ENCODE results near the gene NR1I3. TPM values are rescaled to one million over a fixed set of nuclear protein-coding genes. Genes with fewer than 3 reads are reported as not detected.
"Not testable (repeated sequence)": the region's sequence is repeated elsewhere in the genome, so short reads cannot be mapped to it uniquely, and the experiment has no call there.

Gene NR1I3
- not detected in 2 replicates for total RNA-seq

- intact Hi-C loops (cut with micrococcal nuclease): no loop called here
These were observed at the start of gene NR1I3 for GRCh38 chr1:161238039-161238473. NR1I3 (minus strand) TSS chr1:161238203; CDS start chr1:161236565, 1,638 bp downstream.

- intact Hi-C loops (cut with micrococcal nuclease): no loop called here
These were observed 49.6 kb upstream of the NR1I3 start for GRCh38 chr1:161287482-161288054.

DNA sequence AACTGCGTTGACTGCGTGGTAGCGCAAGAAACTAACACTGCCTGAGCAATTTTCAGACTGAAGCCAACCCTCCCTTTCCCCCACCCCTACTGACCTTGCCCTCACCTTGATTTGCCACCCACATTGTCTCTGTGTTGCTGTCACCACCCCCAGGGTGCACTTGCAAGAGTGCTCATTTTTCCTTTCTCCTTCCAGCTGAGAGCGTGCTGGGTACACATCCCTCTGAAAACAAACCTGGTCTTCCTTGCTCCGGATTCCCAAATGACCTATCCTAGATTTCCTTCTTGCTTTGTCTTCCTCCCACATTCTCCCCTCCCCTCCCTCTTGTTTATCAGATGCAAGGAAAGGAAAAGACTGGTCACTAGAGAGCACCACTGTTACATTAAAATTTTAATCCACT, 47.5 kb upstream of the NR1I3 start:
- intact Hi-C loops (cut with micrococcal nuclease): no loop called here

GRCh38 chr1:161285113-161285512, 47.1 kb upstream of the NR1I3 start:
- intact Hi-C loops (cut with micrococcal nuclease): no loop called here

DNA sequence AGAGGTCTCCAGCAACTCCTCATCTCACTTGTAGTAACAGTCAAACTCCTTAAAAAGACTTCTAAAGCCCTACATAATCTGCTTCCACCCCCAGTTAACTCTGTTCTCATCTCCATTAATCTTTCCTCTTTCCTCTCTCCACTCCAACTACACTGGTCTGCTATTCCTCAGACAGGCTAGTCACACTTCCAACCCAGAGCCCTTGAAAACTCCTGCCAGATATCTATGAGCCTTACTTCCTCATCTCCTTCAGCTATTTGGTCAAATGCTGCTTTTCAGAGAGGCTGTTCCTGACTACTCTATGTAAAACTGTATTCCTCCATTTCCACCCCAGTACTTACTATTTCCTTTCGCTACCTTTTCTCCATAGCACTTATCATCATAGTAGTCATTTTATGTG, 45.0 kb upstream of the NR1I3 start:
- intact Hi-C loops (cut with micrococcal nuclease): no loop called here

GRCh38 chr1:161274874-161275273, 36.9 kb upstream of the NR1I3 start:
- intact Hi-C loops (cut with micrococcal nuclease): no loop called here

- intact Hi-C loops (cut with micrococcal nuclease): no loop called here
These were observed 35.4 kb upstream of the NR1I3 start for GRCh38 chr1:161273402-161273801.

- intact Hi-C loops (cut with micrococcal nuclease): no loop called here
These were observed 29.3 kb upstream of the NR1I3 start for GRCh38 chr1:161267321-161267720.

DNA sequence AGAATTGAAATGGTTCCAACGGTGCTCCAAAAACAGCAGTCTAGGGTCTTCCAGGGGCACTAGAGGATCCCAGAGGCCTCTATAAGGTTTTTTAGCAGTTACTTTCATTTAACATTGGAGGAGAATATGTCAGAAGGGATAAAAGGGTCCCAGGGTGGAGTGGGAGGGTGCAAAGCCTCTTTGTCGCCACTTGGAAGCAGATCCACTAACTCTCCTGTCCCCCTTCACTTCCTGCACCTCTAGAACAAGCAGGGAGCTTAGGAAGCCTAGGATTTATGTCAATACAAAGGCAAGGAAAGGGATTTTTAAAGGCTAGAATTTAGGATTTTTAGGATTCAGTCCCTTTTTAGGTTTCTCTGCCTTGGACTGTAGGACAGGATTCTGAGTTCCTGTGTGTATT, 28.8 kb upstream of the NR1I3 start:
- intact Hi-C loops (cut with micrococcal nuclease): no loop called here

GRCh38 chr1:161266202-161266601, 28.2 kb upstream of the NR1I3 start:
- intact Hi-C loops (cut with micrococcal nuclease): no loop called here

DNA sequence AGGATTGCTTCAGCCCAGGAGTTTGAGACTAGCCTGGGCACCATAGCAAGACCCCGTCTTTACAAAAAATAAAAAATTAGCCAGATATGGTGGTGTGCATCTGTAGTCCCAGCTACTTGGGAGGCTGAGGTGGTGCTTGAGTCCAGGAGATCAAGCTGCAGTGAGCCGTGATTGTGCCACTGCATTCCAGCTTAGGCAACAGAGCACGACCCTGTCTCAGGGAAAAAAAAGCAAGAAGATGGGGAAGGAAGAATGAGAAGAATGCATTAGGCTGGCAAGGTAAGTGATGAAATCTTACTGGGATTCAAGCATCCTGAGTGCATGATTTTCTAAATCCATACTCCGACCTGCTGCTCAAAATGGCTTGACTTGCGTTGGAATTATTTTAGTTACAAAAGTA, 27.3 kb upstream of the NR1I3 start:
- intact Hi-C loops (cut with micrococcal nuclease): no loop called here

GRCh38 chr1:161261261-161262235, 23.5 kb upstream of the NR1I3 start:
- intact Hi-C loops (cut with micrococcal nuclease): no loop called here

DNA sequence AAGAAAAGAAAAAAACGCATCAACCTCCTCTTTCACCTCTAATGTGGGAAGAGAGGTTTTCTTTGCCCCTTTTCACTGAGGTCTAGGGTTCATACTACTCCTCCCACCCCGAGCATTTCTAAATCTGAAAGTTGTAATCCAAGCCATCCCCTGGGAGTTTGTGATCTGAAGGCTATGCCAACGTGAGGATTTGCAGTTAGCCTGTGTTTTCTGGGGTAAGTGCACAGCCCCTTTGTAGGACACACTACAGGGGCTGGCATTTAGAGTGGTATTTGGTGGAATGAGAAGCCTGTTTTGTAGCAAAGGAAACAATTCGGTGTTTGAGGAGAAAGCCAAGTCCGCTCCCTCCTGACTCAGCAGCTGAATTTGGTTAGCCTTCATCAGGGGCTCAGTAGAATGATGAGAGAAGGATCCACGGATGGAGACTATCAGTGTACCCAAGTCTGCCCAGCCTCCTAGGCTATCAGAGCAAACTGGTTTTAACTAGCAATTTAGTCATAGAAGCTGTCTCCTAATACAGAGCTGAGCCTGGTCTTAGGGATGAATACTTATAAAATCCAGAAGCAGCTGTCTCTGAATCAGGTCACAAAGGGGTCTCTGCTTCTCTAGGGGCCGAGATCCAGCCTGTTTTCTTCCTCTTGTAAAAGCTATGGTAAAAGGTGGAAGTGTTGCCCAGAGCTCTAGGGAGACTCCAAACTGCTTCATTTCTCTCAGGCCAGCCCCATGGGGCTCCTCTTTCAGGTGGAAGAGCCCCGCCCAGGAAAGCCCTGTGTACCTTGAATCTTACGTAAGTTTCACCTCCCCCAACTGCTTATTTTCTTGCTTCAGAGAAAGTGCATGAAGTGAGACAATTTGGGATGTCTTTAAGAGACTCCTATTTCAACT, 22.6 kb upstream of the NR1I3 start:
- intact Hi-C loops (cut with micrococcal nuclease): no loop called here

DNA sequence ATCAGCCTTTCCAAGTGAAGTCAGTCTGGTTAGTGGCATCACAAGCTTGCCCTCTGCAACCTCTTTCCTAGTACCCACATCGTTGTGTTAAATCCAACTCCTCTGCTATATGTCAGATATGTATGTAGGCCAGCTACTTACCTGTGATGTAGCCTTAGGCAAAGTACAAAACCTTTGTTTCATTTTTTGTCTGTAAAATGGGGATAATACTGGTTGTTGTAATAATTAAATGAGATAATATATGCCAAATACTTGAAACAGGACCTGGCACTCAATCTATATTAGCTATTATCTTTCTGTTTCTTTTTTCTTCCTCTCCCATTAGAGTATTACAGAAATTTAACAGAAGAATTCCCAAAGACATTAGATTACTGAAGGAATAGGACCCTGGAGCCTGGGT, 21.8 kb upstream of the NR1I3 start:
- intact Hi-C loops (cut with micrococcal nuclease): no loop called here

DNA sequence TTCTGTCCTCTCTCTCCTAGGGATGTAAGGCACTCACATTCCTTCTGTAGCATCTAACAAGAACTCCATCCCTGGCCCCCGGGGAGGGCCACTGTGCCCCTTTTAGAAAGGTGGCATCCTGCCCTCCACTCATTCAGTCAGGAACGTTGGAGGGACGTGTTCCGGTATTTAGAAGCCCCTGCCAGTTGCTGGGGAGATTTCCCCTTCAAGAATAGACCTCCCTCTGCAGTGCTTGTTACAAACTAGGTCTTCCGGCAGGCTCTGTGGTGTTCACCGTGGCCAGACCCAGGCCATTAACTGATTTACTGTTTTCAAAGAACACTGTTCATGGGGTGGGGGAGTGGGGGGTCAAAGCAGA, 21.3 kb upstream of the NR1I3 start:
- intact Hi-C loops (cut with micrococcal nuclease): no loop called here

DNA sequence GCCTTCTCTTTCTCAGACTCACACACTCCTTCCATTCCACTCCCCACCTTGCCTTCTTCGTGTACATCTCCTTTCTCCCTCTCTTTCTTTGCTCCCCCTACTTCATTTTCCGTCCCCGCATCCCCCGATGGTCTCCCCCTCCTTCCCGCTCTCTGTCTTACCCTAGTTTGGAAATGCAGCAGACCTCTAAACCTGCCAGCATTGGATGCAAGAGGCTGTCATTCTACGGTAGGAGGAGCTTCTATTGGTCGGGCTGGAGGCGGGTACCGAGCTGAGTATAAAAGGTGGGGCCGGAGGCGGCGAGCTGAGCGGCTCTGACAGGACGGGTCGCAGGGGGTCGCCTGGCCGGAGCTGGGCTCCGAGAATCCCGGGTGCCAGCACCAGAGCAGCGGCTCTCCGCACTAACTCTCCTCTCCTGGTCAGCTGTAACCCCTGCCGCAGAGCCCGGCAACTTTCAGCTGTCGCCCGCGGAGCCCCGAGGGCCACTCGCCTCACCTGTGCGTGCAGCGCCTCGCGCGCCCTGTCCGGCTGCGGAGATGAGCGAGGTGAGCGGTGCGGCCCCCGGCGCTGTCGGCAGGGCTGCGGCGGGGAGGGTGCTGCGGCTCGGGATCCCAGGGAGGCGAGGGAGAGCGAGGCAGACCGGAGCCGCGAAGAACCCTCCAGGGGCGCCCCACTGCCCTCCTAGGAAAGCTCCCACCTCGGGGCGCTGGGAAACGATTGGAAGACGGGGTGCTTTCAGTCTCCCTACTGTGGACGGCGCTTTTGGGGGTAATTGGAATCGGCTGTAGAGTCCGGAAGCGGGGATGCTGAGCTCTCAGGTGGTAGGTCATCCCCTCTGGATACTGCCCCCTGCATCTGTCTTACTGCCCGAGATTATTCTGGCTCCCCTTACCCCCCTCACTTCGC, 20.7 kb upstream of the NR1I3 start, which contains the start of gene PCP4L1:
TSS of gene PCP4L1 (plus strand) at position 307 of the 906 bp plus-strand sequence. CDS start at position 537, 230 bp downstream.
- intact Hi-C loops (cut with micrococcal nuclease): loop anchor here (1.0 kb wide), 1 partner anchor 31 kb away; no protein-coding TSS in a partner anchor

- intact Hi-C loops (cut with micrococcal nuclease): not testable (repeated sequence)
These were observed 19.1 kb upstream of the NR1I3 start for GRCh38 chr1:161257109-161257508.

- intact Hi-C loops (cut with micrococcal nuclease): not testable (repeated sequence)
These were observed 18.0 kb upstream of the NR1I3 start for GRCh38 chr1:161255955-161256520.

GRCh38 chr1:161255302-161255701, 17.3 kb upstream of the NR1I3 start:
- intact Hi-C loops (cut with micrococcal nuclease): not testable (repeated sequence)

DNA sequence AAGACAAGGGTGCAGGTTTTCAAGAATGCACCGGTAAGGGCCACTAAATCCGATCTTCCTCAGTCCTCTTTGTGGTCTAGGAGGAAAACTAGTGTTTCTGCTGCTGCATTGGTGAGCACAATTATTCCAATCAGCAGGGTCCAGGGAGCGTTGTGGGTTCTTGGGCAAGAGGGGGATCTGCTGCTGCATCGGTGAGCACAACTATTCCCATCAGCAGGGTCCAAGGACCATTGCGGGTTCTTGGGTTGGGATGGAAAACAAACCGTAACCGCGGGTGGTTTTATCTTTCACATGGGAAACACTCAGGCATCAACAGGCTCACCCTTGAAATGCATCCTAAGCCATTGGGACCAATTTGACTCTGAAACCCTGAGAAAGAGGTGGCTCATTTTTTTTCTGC, 13.6 kb upstream of the NR1I3 start:
- intact Hi-C loops (cut with micrococcal nuclease): no loop called here
